ENCODE results near the gene PFDN5.
"Not testable (repeated sequence)": the region's sequence is repeated elsewhere in the genome, so short reads cannot be mapped to it uniquely, and the experiment has no call there.

PFDN5 gene

DNA sequence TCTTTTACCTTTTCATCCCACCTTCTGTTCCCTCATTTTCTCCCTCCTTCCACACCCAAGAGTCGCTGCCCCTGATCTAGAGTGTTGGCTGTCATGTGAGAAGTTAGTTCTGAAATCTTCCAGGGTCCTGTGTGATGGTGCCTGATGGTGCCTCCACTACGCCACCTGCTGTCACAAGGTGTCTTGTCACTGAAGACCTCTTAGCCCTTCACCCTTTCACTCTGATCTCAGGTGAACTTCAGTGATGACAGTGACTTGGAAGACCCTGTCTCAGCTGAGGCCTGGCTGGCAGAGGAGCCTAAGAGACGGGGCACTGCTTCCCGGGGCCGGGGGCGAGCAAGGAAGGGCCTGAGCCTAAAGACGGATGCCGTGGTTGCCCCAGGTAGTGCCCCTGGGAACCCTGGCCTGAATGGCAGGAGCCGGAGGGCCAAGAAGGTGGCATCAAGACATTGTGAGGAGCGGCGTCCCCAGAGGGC, 7.6 kb upstream of the PFDN5 start:
- DNase-seq: peak; percentile 22

DNA sequence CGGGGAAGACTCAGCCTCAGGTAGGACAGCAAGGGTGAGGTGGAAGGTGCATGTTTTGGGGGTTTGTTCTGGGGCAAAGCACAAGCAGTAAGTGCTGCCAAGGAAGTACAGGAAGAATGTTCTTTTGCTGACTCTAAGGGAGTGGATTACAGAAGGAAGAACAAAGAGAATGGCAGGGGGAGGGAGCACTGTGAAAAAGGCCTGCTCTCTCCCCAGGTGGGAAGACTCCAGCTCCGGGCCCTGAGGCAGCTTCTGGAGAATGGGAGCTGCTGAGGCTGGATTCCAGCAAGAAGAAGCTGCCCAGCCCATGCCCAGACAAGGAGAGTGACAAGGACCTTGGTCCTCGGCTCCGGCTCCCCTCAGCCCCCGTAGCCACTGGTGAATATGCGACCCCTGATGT, 7.0 kb upstream of the PFDN5 start:
- DNase-seq: no peak

DNA sequence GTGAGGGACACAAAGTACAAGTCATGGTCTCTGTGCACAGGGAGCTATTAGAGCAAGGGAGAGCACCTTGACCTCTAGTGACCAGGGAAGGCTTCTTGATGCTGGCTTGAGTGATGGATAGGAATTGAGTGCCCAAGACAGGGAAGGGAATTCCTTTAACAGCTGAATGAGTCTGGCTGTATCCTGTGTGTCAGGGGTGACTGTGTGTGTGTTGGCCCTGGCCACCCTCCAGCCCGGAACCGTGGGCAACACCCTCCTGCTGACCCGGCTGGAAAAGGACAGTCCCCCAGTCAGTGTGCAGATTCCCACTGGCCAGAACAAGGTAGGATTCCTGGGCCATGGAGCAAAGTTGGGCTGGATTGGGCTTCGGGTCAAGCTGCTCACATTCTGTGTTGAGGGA, 5.5 kb upstream of the PFDN5 start:
- no peak for DNase-seq

DNA sequence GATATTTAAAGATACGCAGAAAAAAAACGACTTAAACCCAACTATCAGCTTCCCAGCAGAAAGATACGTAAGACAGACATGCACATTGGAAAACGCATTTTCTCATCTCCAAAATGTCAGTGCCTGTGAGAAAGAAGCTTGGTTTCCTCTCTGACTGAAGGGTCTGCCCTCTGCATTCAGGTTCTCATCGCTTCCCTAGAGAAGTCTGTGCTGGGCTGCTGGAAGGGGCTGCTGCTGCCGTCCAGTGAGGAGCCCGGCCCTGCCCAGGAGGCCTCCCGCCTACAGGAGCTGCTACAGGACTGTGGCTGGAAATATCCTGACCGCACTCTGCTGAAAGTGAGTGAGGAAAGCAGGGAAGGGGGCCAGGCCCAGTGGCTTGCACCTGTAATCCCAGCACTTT, 4.7 kb upstream of the PFDN5 start:
- no peak for DNase-seq

DNA sequence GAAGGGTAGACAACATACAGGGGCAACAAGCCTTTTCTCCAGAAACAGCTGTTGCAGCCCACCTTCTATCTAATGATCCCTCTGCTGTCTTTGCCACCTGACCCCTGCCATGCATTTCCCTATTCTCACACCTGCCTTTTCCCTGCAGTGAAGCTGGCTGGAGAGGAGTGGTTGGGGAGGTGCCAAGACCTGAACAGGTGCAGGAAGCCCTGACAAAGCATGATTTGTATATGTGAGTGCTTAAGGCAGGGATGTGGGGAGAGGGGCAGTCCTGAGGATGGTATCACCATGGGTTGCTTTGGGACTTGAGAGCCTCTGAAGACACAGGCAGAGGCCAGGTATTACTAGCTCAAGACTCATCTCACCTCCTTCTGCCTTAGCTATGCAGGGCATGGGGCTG, 2.9 kb upstream of the PFDN5 start:
- DNase-seq: no peak

DNA sequence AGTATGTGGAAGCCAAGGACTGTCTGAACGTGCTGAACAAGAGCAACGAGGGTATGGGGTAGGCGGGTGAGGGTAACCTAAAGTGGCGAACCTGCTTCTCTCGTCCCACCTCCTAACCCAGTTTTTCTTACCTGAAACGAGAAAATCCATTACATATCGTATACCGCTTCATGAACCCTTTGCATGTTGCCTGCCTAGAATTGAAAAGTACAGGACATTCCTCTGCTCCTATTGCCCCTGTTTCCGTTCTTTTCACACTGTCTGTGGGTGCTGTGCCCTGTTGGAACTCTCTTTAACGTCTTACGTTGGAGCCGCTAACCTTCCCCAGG, 513 bp downstream of the PFDN5 start:
- DNase-seq: no peak

DNA sequence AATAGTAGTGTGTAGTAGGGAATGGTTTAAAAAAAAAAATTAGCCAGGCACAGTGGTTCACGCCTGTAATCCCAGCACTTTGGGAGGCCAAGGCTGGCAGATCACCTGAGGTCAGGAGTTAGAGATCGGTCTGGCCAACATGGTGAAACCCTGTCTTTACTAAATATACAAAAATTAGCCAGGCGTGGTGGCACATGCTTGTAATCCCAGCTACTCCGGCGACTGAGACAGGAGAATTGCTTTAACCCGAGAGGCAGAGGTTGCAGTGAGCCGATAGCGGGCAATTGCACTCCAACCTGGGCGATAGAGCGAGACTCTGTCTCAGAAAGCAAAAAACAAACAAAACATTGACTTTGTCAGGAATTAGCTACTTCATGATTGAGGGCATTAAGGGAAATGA, 1.8 kb downstream of the PFDN5 start:
- not testable (repeated sequence) for DNase-seq

DNA sequence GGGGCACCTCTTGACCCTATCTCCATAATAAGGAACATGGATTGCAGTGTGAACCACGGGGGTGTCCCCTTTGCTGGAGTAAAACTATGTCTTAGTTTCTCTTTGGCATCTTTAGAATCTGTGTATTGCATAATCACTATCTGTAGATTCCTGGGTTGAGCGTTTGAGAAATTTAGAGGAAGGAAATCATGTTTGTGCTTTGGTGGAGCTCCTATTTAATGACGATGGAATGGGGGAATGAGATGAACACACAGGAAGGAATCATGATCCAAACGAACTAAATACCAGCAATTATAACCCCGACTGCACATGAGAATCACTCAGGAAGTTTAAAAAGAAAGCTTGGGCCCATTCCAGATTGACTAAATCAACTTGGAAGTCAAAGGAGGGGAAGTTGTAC, 2.8 kb downstream of the PFDN5 start:
- DNase-seq: no peak

DNA sequence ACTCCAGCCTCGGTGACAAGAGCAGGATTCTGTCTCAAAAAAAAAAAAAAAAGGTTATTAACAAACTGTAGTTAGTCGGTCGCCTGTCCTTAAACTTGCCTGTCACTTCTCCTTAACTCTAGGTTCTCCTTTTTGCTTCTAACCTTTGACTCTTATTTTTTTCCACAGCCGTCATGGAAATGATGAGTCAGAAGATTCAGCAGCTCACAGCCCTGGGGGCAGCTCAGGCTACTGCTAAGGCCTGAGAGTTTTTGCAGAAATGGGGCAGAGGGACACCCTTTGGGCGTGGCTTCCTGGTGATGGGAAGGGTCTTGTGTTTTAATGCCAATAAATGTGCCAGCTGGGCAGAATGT, 3.7 kb downstream of the PFDN5 start:
- DNase-seq: no peak

DNA sequence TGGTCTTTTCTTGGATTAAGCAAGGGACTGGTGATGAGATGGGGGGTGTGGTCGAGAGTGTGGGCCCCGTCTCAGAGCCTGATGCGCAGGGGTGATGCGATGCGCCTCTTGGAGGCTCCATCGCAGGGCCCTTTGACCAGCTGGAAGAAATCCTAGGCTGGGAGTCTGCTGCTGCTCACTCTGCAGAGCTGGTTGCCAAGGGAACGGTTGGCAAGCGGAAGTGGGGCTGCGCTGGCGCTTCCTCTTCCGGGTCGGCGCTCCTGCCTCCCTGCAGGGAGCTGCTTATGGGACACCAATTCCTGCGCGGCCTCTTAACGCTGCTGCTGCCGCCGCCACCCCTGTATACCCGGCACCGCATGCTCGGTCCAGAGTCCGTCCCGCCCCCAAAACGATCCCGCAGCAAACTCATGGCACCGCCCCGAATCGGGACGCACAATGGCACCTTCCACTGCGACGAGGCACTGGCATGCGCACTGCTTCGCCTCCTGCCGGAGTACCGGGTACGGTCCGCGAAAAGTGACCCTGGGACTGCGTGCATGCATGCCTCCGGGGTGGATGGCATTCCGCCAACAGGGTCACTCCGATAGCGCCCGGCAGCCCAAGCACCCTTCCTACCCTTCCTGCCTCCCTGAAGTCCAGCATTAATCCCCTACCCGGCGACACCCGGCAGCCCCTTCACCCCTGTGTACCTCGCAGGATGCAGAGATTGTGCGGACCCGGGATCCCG, 4.3 kb downstream of the PFDN5 start, which contains the start of gene MYG1:
Gene MYG1 (plus strand): TSS at position 242 of the 727 bp plus-strand sequence. CDS start 43 bp downstream, at position 285.
- DNase-seq: peak; percentile 78

DNA sequence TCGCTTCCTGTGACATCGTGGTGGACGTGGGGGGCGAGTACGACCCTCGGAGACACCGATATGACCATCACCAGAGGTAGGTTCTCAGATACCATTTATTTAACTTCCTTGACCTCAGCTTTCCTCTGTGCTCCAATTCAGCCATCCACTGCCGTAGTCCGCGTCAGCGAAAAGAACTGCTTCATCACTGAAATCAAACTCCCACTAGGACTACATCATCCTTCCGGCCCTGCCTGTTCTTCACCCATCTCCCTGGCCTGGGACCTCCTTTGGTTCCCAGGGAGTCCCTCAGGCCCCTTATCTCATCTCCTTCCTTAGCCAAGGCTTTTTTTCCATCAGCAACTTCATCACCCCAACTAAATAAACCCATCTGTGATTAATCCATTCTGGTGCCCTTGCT, 4.8 kb downstream of the PFDN5 start:
- no peak for DNase-seq

DNA sequence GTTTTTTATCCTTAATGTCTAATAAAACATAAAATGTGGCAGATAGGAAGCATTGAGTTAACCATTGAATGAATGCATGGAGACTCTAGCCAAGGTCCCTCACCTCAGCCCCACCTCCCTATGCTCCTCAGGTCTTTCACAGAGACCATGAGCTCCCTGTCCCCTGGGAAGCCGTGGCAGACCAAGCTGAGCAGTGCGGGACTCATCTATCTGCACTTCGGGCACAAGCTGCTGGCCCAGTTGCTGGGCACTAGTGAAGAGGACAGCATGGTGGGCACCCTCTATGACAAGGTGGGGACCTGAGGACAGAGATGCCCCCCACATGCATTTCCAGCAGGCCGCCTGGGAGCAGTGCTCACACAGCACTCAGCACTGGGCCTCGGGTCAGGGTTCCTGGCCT, 7.6 kb downstream of the PFDN5 start:
- no peak for DNase-seq

DNA sequence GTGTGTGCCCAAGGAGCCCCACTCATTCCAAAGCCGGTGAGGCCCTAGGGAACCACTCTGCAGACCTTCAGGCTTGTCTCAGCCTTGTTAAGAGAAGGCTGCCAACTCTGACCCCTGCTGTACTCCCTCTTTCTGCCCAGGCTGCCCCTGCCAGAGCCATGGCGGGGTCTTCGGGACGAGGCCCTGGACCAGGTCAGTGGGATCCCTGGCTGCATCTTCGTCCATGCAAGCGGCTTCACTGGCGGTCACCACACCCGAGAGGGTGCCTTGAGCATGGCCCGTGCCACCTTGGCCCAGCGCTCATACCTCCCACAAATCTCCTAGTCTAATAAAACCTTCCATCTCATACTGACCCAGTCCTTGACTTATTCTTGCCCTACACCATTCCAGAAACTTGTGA, 11.5 kb downstream of the PFDN5 start:
- DNase-seq: no peak

DNA sequence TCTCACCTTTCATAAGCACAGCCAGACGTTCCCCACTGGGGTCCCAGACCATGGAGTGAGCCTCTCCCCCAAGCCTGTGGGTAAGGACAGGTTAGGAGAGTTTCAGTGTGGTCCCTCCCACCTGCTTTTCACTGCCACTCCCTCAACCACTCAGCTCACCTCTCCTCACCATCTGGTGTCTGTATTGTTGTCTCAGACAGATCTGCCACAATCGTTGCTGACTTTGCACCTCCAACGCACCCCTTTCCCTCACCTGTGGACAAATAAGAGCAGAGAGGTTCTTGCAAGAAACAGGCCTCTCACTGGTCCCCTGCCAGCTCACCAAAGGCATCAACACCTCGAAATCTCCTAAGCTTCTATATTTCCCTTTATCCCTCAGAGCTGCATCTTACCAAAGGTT, 12.9 kb downstream of the PFDN5 start:
- DNase-seq: no peak

DNA sequence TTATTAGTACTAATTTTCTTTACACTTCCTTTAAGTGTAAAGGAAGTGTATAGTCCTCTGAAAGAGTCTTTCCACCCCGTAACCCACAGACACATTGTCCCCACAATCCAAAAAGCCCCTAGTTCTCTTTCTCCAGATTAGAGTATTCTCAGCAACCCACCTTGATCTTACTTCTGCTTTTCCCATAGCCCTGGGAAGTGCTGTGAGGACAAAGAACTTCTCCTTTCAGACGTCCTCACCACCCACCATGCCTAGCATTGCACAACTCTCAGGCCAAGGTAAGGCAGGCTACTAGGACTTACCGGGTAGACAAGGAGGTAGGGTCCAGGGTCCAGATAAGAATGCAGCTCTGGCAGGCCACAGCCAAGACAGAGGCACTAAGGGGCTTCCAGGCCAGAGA, 18.7 kb downstream of the PFDN5 start:
- peak; percentile 31 for DNase-seq

DNA sequence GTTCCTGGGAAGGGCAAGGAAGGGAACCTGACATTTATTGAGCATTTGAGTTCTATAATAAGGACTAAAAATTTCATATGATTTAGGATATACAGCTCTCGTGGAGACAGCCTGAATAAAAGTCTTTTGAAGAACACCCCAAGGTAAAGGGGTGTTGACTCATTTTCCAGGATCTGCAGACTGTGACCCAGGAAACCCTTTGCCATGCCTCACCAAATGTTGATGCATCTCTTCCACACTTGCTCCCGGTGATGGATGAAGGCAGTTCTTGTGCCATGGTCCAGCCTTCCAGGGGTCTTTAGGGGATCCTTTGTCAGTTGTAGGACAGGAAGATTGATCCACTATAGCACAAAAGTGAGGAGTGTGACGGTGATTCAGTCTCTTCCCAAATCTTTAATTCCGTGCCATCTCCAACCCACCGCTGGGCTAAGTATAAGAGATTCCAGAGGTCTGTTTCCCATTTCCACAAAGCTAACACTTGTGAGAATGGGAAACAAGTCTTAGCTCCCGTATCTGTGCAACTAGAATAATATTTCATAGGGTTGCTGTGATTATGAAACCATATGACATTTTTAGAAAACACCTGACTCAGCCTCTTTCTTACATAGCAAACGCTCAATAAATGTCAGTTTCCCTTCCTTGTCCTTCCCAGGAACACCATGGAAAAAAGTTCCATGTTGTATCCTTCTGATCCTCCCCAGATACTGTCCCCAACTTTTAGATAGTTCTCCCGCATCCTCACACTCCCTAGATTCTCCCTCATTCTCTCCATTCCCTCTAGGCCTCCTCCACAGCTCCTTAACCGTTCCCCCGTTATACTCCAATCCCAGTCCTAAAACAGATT, 25.2 kb downstream of the PFDN5 start:
- no peak for DNase-seq

DNA sequence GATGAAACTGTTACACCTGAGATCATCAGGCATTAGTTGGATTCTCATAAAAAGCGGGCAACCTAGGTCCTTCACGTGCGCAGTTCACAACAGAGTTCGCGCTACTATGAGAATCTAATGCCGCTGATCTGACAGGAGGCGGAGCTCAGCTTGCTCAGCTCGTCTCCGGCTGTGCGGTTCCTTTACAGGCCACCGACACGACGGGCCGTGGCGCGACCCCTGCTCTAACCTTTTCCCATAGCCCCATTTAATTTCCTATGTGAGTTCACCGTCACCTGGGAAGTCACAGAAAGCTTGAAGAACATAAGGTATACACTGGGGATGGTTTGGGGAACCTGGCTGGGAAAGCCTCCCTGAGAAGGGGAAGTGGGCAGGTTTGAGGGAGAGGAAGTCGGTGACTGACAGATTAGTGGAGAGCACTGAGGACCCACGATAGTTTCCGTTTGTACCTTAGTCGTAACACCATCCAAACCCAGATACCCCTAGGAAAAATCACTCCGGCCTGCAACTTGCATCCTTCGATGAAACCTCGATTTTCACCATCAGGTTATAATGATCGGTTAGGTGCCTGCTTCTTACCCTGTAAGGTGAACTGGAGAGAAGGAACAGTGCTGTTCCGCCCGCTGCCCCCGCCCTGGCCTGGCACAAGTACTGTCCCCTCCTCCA, 28.9 kb downstream of the PFDN5 start:
- peak; percentile 46 for DNase-seq

DNA sequence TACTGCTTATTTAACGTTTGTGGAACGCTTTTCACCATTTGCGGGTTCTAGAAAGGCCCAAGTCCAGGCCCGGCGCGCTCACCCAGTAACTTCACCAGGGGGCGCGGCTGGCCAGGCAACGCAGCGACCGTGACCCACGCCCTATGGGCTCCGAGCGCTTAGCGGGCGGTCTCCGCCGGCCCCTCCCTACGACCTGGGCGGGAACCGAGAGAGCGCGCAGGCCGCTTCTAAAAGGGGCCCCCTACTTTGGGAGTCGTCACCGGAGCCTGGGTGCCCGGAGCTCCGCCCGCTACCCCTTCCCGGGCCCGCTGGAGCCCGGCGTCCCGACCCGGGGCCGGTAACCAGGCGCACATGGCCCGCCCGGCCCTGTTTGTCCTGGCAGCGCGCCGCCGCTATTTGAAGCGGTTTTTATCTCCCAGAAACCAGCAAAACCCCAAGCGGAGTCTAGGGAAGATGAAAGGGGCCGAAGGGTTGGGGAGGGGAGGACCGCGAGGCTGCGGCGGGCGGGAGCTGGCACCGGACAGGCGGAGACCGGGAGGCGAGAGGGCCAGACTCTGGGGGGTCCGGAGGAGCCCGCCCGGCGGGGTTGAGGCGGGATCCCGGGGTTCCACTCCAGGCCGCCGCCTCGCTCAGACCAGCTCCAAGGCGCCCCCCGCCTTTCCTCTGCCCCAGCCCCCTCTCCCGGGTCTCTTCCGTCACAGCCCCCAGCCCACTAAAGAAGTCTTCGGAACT, 29.6 kb downstream of the PFDN5 start:
- peak; percentile 74 for DNase-seq

DNA sequence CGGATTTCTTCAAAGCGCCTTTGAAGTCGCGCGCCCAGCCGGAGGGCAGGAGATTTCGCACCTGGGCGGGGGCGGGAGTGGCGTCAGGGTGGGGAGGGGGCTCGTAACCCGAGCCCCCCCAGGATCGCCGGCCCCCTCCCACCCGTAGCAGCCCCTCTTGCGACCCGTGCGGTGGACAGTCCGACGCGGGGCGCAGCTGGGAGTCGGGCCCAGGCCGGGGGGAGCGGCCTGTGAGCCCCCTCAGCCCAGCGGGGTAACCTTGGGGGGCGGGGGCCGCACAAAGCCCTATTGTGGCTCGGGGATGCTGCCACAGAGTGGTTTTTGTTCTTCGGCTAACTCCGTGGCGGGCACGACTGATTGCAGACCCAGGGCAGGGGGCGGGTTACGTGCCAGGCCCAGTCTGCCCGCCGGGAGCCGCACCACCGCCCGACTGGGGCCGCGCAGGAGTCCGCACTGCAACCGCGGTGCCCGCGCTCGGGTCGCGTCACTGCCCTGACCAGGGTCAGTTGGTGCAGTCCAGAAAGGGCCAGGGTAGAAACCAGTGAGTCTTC, 30.2 kb downstream of the PFDN5 start:
- DNase-seq: no peak

DNA sequence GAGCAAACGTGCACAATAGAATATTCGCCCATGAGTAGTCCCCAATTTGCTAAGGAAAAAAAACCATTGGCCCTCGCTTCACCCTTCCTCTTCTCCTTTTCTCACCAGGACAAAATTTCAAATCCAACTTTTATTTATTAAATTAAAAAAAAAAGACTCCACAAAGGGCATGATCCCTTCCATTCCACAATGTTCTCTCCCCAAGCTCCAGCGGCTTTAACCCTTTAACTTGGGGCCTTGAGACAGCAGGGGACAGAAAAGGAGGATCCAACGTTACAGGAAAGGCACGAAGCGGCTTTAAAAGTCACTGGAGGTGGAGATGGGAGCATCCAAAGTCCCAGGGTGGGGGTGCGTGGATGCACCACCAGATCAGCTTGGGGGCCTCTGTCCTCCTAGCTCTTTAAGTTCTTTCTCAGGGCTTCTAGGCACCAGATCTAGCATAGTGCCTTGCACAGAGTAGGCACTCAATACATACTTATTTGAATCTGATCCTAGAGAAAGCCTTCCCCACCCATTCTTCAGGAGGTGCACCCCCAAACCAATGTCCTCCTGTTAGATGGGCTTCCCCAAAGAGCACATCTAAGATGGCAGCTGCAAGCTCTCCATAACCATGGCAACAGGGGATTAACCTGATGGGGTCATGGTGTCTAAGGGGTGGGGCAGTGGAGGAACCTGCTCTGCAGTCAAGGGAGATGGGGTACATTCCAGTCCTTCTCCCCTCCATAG, 31.3 kb downstream of the PFDN5 start:
- DNase-seq: no peak

DNA sequence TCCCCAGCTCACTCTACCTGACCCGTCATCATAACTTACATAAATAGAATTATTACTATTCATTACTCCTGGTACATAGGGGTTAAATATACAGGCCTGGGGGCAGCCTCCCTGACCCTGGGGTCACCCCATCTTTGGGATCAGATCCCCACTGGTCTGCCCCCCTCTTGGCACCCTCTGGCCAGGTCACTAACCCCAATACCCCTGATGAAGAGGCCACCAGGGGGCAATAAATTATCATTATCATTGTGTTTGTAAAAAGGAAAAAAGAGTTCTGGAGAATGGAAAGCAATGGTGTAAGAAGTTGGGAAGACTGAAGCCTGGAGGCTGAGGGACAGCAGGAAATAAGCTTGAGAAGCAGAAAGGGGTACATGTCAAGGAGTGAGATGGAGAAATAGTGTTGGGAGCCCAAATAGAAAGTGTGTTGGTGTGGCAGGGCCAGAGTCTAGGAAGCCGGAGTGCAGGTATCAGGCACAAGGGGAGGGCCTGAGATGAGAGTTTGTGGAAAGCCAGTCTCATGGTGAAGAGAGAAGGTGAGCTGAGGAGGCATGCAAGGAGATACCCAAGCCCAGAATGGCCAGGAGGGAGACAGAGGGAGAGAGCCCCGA, 32.2 kb downstream of the PFDN5 start:
- no peak for DNase-seq

DNA sequence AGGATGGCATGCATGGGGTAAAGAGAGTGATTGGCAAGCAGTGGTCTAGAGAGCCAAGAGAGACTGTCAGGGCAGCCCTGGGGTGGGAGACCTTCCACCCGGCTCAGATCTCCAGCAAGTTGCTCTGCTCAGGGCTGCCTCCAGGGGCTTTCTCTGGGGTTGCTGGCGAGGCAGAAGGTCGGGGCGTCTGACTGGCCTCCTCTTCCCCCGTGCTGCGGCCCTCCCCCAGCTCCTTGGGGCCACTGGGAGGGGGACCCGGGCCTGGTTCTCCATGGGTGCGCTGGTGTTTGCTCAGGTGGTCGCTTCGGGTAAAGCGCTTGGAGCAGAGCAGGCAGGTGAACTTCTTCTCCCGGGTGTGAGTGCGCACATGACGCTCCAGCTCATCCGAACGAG, 32.7 kb downstream of the PFDN5 start:
- DNase-seq: no peak

Measured in GDM1 (cell line).